GM23338 (cell line): ENCODE data around the gene HCN1. TPM values are rescaled to one million over a fixed set of nuclear protein-coding genes. Genes with fewer than 3 reads are reported as not detected.

Experiments used
- ATAC-seq: fragments of 200-7000 bp; cut with Tn5 transposase; 3 replicates; pipeline ENCODE4 v1.9.1; 2020
- DNase-seq: peaks from one replicate; pipeline ENCODE4 v3.0.0-alpha.2; 2015; ENCODE audit warnings: low spot score
- H2AFZ ChIP-seq: fragments of 200-600 bp; sonication (generic); 2 replicates; pipeline ENCODE4 v1.8.0; 2016; ENCODE audit warnings: antibody characterized with exemption, mild to moderate bottlenecking, moderate library complexity
- H3F3A ChIP-seq: fragments of 200-600 bp; sonication (generic); replicated peaks from 2 replicates; pipeline ENCODE4 v1.8.0; 2017; ENCODE audit warnings: antibody characterized with exemption, mixed run types, low read depth
- H3K27ac ChIP-seq: fragments of 200-600 bp; sonication (generic); 2 replicates; pipeline ENCODE4 v1.6.1; 2016; ENCODE audit warnings: low read depth
- H3K27me3 ChIP-seq: fragments of 200-600 bp; sonication (generic); 2 replicates; pipeline ENCODE4 v1.8.0; 2016; ENCODE audit warnings: mild to moderate bottlenecking, mixed run types, moderate library complexity; ENCODE audit not compliant: insufficient read depth
- H3K36me3 ChIP-seq: fragments of 200-600 bp; sonication (generic); 2 replicates; pipeline ENCODE4 v1.8.0; 2016; ENCODE audit warnings: mild to moderate bottlenecking; ENCODE audit not compliant: insufficient read depth
- H3K4me1 ChIP-seq: fragments of 200-600 bp; sonication (generic); 2 replicates; pipeline ENCODE4 v1.8.0; 2016; ENCODE audit warnings: mild to moderate bottlenecking, moderate library complexity; ENCODE audit not compliant: insufficient read depth
- H3K4me2 ChIP-seq: fragments of 200-600 bp; sonication (generic); 2 replicates; pipeline ENCODE4 v1.7.1; 2017; ENCODE audit warnings: mixed run types
- H3K4me3 ChIP-seq: fragments of 200-600 bp; sonication (generic); 2 replicates; pipeline ENCODE4 v1.6.1; 2016; ENCODE audit warnings: mixed run types
- H3K79me2 ChIP-seq: fragments of 200-600 bp; sonication (generic); replicated peaks from 2 replicates; pipeline ENCODE4 v1.8.0; 2017; ENCODE audit warnings: mild to moderate bottlenecking; ENCODE audit not compliant: insufficient read depth
- H3K9me2 ChIP-seq: fragments of 200-600 bp; sonication (generic); 2 replicates; pipeline ENCODE4 v1.8.0; 2017; ENCODE audit not compliant: insufficient read depth
- H4K20me1 ChIP-seq: fragments of 200-600 bp; sonication (generic); replicated peaks from 2 replicates; pipeline ENCODE4 v1.8.0; 2017; ENCODE audit warnings: mild to moderate bottlenecking; ENCODE audit not compliant: insufficient read depth
- H3K27ac Mint-ChIP-seq: 2 replicates; pipeline ENCODE4 v1.8.0; 2020; ENCODE audit warnings: inconsistent platforms, mild to moderate bottlenecking, moderate library complexity, mixed read lengths
- H3K27me3 Mint-ChIP-seq: 3 replicates; pipeline ENCODE4 v1.8.0; 2022; ENCODE audit warnings: low read depth, mild to moderate bottlenecking, moderate library complexity, mixed read lengths, inconsistent platforms; ENCODE audit not compliant: insufficient read depth, poor library complexity
- H3K36me3 Mint-ChIP-seq: 3 replicates; pipeline ENCODE4 v1.8.0; 2021; ENCODE audit warnings: low read depth, mild to moderate bottlenecking, inconsistent platforms, moderate library complexity, mixed read lengths
- H3K4me1 Mint-ChIP-seq: 3 replicates; pipeline ENCODE4 v1.8.0; 2020; ENCODE audit warnings: mild to moderate bottlenecking, inconsistent platforms, mixed read lengths
- H3K4me3 Mint-ChIP-seq: 3 replicates; pipeline ENCODE4 v1.8.0; 2021; ENCODE audit warnings: moderate library complexity, mild to moderate bottlenecking, inconsistent platforms, mixed read lengths
- H3K9me3 Mint-ChIP-seq: 3 replicates; pipeline ENCODE4 v1.8.0; 2020; ENCODE audit warnings: moderate library complexity, mild to moderate bottlenecking, inconsistent platforms, mixed read lengths
- CREB1 ChIP-seq: fragments of 250-450 bp; sonication (Bioruptor Pico); IDR thresholded peaks from 2 replicates; pipeline ENCODE4 v1.5.0; 2020; ENCODE audit warnings: low read depth, mild to moderate bottlenecking, moderate library complexity
- ETS1 ChIP-seq: IDR thresholded peaks from 2 replicates; pipeline ENCODE4 v1.6.1; 2016; ENCODE audit warnings: antibody characterized with exemption
- EZH2 ChIP-seq: fragments of 200-600 bp; sonication (generic); IDR thresholded peaks from one replicate; pipeline ENCODE4 v1.8.0; 2017; ENCODE audit warnings: antibody characterized with exemption, mild to moderate bottlenecking, low read depth; ENCODE audit not compliant: unreplicated experiment
- EZH2phosphoT487 ChIP-seq: fragments of 200-600 bp; sonication (generic); IDR thresholded peaks from one replicate; pipeline ENCODE4 v1.8.1; 2018; ENCODE audit warnings: antibody characterized with exemption; ENCODE audit not compliant: unreplicated experiment
- JUNB ChIP-seq: IDR thresholded peaks from one replicate; pipeline ENCODE4 v1.6.1; 2016; ENCODE audit warnings: antibody characterized with exemption; ENCODE audit not compliant: unreplicated experiment
- NANOG ChIP-seq: IDR thresholded peaks from 2 replicates; pipeline ENCODE4 v1.6.1; 2016; ENCODE audit warnings: antibody characterized with exemption, borderline replicate concordance
- POLR2AphosphoS5 ChIP-seq: IDR thresholded peaks from 2 replicates; pipeline ENCODE4 v1.6.1; 2016; ENCODE audit warnings: antibody characterized with exemption, low read depth
- STAT1 ChIP-seq: IDR thresholded peaks from one replicate; pipeline ENCODE4 v1.6.1; 2016; ENCODE audit warnings: antibody characterized with exemption; ENCODE audit not compliant: unreplicated experiment
- ZNF114 ChIP-seq: fragments of 250-450 bp; sonication (Bioruptor Pico); IDR thresholded peaks from 2 replicates; pipeline ENCODE4 v1.5.0; 2020; ENCODE audit warnings: mild to moderate bottlenecking, moderate library complexity
- ZNF331 ChIP-seq: fragments of 250-450 bp; sonication (Bioruptor Pico); IDR thresholded peaks from 2 replicates; pipeline ENCODE4 v1.5.0; 2020; ENCODE audit warnings: low read depth, mild to moderate bottlenecking, moderate library complexity
- polyA plus RNA-seq: library from polyadenylated mRNA; unstranded; fragments of >200 nt; fragmentation: Nextera tagmentation; extraction: Ambion mirVana; gene quantifications from 2 replicates; pipeline ENCODE4 v1.2.1, GENCODE V29; 2016
- total RNA-seq: library from RNA; depleted of rRNA; stranded (reverse); fragments of >200 nt; shearing (Covaris generic); gene quantifications from 2 replicates; pipeline ENCODE4 v1.2.3, GENCODE V29; 2014
- TF ChIP-seq, protein P1 (sequence below): IDR thresholded peaks from one replicate; pipeline ENCODE4 v1.6.1; 2018; ENCODE audit warnings: antibody characterized with exemption; ENCODE audit not compliant: unreplicated experiment
- TF ChIP-seq, protein P2 (sequence below): fragments of 250-450 bp; sonication (Bioruptor Pico); IDR thresholded peaks from 2 replicates; pipeline ENCODE4 v1.5.0; 2020; ENCODE audit warnings: mild to moderate bottlenecking, moderate library complexity
- TF ChIP-seq, protein P3 (sequence below), 2 experiments: fragments of 200-600 bp in 1 of 2; sonication (generic) in 1 of 2; conservative IDR thresholded peaks; 2 replicates each; pipeline versions ENCODE4 v1.5.1 to v1.6.1; 2016 to 2017; ENCODE audit warnings: antibody characterized with exemption in 2 of 2, low read depth in 2 of 2, mild to moderate bottlenecking in 2 of 2, moderate library complexity in 1 of 2

HCN1 gene
- total and polyA plus RNA-seq, 2 experiments from 2014 or later: 2.8 to 6.9 TPM

GRCh38 chr5:45382583-45382982 lies 313.6 kb downstream of the HCN1 start:
- H4K20me1 ChIP-seq: no peaks in the 10 kb centered on the region
- H3K9me2 ChIP-seq: no peaks in the 10 kb centered on the region
- no peak overlapping the region for H2AFZ ChIP-seq
- no peak overlapping the region for H3K4me2 ChIP-seq
- H3F3A ChIP-seq: no peaks in the 10 kb centered on the region
- Mint-ChIP-seq H3K4me1 (no peaks in the 10 kb centered on the region), H3K9me3 (peaks cover 6% of the 10 kb centered on the region), H3K27me3 (peaks cover 2% of the 10 kb centered on the region), H3K27ac (no peak overlapping the region), H3K4me3 (no peak overlapping the region), H3K36me3 (no peaks in the 10 kb centered on the region; the same call in 2 of the 3 replicates)
- H3K27me3 ChIP-seq: no peaks in the 10 kb centered on the region
- DNase-seq (no peak), ATAC-seq (no peak)
- no peak overlapping the region for H3K4me3 ChIP-seq
- no peaks in the 10 kb centered on the region for H3K36me3 ChIP-seq
- no peaks in the 10 kb centered on the region for H3K79me2 ChIP-seq
- H3K4me1 ChIP-seq: no peaks in the 10 kb centered on the region
- TF ChIP-seq CREB1 (CRISPR knock-in tag) (no peak), EZH2phosphoT487 (no peak), NANOG (no peak), ZNF114 (CRISPR knock-in tag) (no peak), ETS1 (no peak), ZNF331 (CRISPR knock-in tag) (no peak), POLR2AphosphoS5 (no peak), JUNB (no peak), STAT1 (no peak), EZH2 (no peak)
- TF ChIP-seq, protein P1, sequence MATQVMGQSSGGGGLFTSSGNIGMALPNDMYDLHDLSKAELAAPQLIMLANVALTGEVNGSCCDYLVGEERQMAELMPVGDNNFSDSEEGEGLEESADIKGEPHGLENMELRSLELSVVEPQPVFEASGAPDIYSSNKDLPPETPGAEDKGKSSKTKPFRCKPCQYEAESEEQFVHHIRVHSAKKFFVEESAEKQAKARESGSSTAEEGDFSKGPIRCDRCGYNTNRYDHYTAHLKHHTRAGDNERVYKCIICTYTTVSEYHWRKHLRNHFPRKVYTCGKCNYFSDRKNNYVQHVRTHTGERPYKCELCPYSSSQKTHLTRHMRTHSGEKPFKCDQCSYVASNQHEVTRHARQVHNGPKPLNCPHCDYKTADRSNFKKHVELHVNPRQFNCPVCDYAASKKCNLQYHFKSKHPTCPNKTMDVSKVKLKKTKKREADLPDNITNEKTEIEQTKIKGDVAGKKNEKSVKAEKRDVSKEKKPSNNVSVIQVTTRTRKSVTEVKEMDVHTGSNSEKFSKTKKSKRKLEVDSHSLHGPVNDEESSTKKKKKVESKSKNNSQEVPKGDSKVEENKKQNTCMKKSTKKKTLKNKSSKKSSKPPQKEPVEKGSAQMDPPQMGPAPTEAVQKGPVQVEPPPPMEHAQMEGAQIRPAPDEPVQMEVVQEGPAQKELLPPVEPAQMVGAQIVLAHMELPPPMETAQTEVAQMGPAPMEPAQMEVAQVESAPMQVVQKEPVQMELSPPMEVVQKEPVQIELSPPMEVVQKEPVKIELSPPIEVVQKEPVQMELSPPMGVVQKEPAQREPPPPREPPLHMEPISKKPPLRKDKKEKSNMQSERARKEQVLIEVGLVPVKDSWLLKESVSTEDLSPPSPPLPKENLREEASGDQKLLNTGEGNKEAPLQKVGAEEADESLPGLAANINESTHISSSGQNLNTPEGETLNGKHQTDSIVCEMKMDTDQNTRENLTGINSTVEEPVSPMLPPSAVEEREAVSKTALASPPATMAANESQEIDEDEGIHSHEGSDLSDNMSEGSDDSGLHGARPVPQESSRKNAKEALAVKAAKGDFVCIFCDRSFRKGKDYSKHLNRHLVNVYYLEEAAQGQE: no peak
- TF ChIP-seq, protein P2, sequence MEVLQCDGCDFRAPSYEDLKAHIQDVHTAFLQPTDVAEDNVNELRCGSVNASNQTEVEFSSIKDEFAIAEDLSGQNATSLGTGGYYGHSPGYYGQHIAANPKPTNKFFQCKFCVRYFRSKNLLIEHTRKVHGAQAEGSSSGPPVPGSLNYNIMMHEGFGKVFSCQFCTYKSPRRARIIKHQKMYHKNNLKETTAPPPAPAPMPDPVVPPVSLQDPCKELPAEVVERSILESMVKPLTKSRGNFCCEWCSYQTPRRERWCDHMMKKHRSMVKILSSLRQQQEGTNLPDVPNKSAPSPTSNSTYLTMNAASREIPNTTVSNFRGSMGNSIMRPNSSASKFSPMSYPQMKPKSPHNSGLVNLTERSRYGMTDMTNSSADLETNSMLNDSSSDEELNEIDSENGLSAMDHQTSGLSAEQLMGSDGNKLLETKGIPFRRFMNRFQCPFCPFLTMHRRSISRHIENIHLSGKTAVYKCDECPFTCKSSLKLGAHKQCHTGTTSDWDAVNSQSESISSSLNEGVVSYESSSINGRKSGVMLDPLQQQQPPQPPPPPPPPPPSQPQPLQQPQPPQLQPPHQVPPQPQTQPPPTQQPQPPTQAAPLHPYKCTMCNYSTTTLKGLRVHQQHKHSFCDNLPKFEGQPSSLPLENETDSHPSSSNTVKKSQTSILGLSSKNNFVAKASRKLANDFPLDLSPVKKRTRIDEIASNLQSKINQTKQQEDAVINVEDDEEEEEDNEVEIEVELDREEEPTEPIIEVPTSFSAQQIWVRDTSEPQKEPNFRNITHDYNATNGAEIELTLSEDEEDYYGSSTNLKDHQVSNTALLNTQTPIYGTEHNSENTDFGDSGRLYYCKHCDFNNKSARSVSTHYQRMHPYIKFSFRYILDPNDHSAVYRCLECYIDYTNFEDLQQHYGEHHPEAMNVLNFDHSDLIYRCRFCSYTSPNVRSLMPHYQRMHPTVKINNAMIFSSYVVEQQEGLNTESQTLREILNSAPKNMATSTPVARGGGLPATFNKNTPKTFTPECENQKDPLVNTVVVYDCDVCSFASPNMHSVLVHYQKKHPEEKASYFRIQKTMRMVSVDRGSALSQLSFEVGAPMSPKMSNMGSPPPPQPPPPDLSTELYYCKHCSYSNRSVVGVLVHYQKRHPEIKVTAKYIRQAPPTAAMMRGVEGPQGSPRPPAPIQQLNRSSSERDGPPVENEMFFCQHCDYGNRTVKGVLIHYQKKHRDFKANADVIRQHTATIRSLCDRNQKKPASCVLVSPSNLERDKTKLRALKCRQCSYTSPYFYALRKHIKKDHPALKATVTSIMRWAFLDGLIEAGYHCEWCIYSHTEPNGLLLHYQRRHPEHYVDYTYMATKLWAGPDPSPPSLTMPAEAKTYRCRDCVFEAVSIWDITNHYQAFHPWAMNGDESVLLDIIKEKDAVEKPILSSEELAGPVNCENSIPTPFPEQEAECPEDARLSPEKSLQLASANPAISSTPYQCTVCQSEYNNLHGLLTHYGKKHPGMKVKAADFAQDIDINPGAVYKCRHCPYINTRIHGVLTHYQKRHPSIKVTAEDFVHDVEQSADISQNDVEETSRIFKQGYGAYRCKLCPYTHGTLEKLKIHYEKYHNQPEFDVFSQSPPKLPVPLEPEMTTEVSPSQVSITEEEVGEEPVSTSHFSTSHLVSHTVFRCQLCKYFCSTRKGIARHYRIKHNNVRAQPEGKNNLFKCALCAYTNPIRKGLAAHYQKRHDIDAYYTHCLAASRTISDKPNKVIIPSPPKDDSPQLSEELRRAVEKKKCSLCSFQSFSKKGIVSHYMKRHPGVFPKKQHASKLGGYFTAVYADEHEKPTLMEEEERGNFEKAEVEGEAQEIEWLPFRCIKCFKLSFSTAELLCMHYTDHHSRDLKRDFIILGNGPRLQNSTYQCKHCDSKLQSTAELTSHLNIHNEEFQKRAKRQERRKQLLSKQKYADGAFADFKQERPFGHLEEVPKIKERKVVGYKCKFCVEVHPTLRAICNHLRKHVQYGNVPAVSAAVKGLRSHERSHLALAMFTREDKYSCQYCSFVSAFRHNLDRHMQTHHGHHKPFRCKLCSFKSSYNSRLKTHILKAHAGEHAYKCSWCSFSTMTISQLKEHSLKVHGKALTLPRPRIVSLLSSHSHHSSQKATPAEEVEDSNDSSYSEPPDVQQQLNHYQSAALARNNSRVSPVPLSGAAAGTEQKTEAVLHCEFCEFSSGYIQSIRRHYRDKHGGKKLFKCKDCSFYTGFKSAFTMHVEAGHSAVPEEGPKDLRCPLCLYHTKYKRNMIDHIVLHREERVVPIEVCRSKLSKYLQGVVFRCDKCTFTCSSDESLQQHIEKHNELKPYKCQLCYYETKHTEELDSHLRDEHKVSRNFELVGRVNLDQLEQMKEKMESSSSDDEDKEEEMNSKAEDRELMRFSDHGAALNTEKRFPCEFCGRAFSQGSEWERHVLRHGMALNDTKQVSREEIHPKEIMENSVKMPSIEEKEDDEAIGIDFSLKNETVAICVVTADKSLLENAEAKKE (CRISPR knock-in tag): no peak
- TF ChIP-seq, protein P3, sequence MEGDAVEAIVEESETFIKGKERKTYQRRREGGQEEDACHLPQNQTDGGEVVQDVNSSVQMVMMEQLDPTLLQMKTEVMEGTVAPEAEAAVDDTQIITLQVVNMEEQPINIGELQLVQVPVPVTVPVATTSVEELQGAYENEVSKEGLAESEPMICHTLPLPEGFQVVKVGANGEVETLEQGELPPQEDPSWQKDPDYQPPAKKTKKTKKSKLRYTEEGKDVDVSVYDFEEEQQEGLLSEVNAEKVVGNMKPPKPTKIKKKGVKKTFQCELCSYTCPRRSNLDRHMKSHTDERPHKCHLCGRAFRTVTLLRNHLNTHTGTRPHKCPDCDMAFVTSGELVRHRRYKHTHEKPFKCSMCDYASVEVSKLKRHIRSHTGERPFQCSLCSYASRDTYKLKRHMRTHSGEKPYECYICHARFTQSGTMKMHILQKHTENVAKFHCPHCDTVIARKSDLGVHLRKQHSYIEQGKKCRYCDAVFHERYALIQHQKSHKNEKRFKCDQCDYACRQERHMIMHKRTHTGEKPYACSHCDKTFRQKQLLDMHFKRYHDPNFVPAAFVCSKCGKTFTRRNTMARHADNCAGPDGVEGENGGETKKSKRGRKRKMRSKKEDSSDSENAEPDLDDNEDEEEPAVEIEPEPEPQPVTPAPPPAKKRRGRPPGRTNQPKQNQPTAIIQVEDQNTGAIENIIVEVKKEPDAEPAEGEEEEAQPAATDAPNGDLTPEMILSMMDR (conservative IDR thresholded peaks at IDR 0.05; ENCODE audit: low read depth in 2 of 2): no peak
- H3K27ac ChIP-seq: no peak overlapping the region
